Activated CD8-positive, alpha-beta T cell treated with anti-CD3 and anti-CD28 coated beads for 36 hours (primary cell): ENCODE data around the gene LRRC40. TPM values are rescaled to one million over a fixed set of nuclear protein-coding genes. Genes with fewer than 3 reads are reported as not detected.
"Not testable (repeated sequence)": the region's sequence is repeated elsewhere in the genome, so short reads cannot be mapped to it uniquely, and the experiment has no call there.

Experiments
- ATAC-seq: fragments of 200-7000 bp; cut with Tn5 transposase; one replicate; pipeline ENCODE4 v1.10.0; 2021; ENCODE audit warnings: mild to moderate bottlenecking, moderate library complexity
- CTCF ChIA-PET: fragments of 350-600 bp; sonication (Branson Sonifier 250); formaldehyde crosslinking; loops from one replicate; lab custom pipeline; 2021; ENCODE audit warnings: antibody characterized with exemption; lab: Charles Lee
- POLR2A ChIA-PET: fragments of 350-600 bp; sonication (Branson Sonifier 250); formaldehyde crosslinking; loops from one replicate; lab custom pipeline; 2021; ENCODE audit warnings: antibody characterized with exemption; lab: Charles Lee
- DNase-seq: peaks from one replicate; pipeline ENCODE4 v3.0.0-alpha.2; 2020
- H3K27ac Mint-ChIP-seq: one replicate; pipeline ENCODE4 v1.8.0; 2021; ENCODE audit warnings: mild to moderate bottlenecking, mixed read lengths
- H3K27me3 Mint-ChIP-seq: one replicate; pipeline ENCODE4 v1.8.0; 2021; ENCODE audit warnings: mixed read lengths
- H3K36me3 Mint-ChIP-seq: one replicate; pipeline ENCODE4 v1.8.0; 2021; ENCODE audit warnings: low read depth, mixed read lengths
- H3K4me1 Mint-ChIP-seq: one replicate; pipeline ENCODE4 v1.8.0; 2021; ENCODE audit warnings: low read depth, mixed read lengths
- H3K4me3 Mint-ChIP-seq: one replicate; pipeline ENCODE4 v1.8.0; 2021; ENCODE audit warnings: mild to moderate bottlenecking, moderate library complexity, mixed read lengths
- H3K9me3 Mint-ChIP-seq: one replicate; pipeline ENCODE4 v1.8.0; 2021; ENCODE audit warnings: mixed read lengths
- intact Hi-C: fragments of 100-400 bp; cut with micrococcal nuclease; formaldehyde crosslinking; loops from one replicate; pipeline ENCODE4 v1.10.0; 2022
- total RNA-seq, 2 experiments: library from RNA; stranded (reverse); gene quantifications; one replicate each; pipeline ENCODE4 v1.2.3, GENCODE V29; 2021
- TF ChIP-seq, protein P1 (sequence below): fragments of 200-600 bp; IDR thresholded peaks from one replicate; pipeline ENCODE4 v1.8.0; 2022; ENCODE audit warnings: antibody characterized with exemption, mild to moderate bottlenecking

The LRRC40 gene
- total RNA-seq, 2 experiments from 2014 or later = 20.9 to 21.0 TPM

DNA sequence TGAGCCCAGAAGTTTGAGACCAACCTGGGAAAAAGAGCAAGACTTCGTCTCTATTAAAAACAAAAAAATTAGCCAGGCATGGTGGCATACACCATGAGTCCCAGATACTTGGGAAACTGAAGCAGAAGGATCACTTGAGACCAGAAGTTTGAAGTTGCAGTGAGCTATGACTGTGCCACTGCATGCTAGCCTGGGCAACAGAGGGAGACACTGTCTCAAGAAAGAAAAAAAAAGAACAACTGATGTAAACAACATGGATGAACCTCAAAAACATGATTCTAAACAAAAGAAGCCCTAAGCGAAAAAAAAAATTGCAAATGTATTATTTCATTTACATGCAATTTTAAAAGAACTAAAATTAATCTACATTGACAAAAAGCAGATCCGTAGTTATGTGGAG, 9.0 kb downstream of the LRRC40 start:
- no peak for DNase-seq
- intact Hi-C loops = no loop called here
- POLR2A ChIA-PET = no interaction called here
- Mint-ChIP-seq H3K27ac (no peak overlapping the region), H3K4me3 (no peak overlapping the region), H3K9me3 (peaks cover 5% of the 10 kb centered on the region), H3K4me1 (peaks cover 9% of the 10 kb centered on the region), H3K27me3 (no peaks in the 10 kb centered on the region), H3K36me3 (peaks cover 7% of the 10 kb centered on the region)
- TF ChIP-seq, protein P1, sequence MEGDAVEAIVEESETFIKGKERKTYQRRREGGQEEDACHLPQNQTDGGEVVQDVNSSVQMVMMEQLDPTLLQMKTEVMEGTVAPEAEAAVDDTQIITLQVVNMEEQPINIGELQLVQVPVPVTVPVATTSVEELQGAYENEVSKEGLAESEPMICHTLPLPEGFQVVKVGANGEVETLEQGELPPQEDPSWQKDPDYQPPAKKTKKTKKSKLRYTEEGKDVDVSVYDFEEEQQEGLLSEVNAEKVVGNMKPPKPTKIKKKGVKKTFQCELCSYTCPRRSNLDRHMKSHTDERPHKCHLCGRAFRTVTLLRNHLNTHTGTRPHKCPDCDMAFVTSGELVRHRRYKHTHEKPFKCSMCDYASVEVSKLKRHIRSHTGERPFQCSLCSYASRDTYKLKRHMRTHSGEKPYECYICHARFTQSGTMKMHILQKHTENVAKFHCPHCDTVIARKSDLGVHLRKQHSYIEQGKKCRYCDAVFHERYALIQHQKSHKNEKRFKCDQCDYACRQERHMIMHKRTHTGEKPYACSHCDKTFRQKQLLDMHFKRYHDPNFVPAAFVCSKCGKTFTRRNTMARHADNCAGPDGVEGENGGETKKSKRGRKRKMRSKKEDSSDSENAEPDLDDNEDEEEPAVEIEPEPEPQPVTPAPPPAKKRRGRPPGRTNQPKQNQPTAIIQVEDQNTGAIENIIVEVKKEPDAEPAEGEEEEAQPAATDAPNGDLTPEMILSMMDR = no peak
- CTCF ChIA-PET = no interaction called here
- ATAC-seq = no peak

DNA sequence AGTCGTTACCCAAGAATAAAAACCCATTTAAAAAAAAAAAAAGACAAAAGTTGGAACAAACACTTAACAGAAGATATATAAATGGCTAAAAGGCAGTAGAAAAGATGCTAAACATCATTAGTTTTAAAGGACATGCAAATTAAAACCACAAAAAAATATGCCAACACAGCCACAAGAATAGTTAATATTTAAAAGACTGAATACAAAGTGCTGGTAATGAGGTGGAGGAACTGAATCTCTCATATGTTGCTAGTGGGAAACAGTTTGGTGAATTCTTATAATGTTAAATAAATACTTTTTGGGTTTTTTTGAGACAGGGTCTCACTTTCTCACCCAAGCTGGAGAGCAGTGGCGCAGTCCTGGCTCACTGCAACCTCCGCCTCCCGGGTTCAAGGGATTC, 10.0 kb downstream of the LRRC40 start:
- Mint-ChIP-seq H3K4me1 (peaks cover 11% of the 10 kb centered on the region), H3K27me3 (no peaks in the 10 kb centered on the region), H3K9me3 (peaks cover 5% of the 10 kb centered on the region), H3K27ac (no peak overlapping the region), H3K36me3 (peaks cover 7% of the 10 kb centered on the region), H3K4me3 (no peak overlapping the region)
- intact Hi-C loops = no loop called here
- ChIA-PET CTCF (no interaction called here), POLR2A (no interaction called here)
- DNase-seq = no peak
- ATAC-seq = no peak
- TF ChIP-seq, protein P1 = no peak

DNA sequence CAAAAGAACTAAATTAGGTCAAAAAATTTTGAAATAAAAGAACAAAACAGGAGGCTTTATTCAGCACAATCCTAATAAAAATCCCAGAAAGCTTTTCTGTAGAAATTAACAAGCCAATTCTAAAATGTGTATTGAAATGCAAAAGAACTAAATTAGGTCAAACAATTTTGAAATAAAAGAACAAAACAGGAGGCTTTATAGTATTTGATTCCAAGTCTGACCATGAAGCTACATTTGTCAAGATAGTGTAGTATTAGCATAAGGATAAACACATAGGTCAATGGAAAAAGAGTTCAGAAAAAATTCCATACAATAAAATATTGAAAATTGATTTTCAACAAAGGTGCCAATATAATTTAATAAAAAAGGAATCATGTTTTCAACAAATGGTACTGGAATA, 10.8 kb downstream of the LRRC40 start:
- Mint-ChIP-seq H3K4me3 (no peak overlapping the region), H3K27me3 (no peaks in the 10 kb centered on the region), H3K36me3 (peaks cover 7% of the 10 kb centered on the region), H3K4me1 (peaks cover 16% of the 10 kb centered on the region), H3K27ac (no peak overlapping the region), H3K9me3 (peaks cover 5% of the 10 kb centered on the region)
- ATAC-seq (no peak), DNase-seq (no peak)
- intact Hi-C loops = no loop called here
- TF ChIP-seq, protein P1 = no peak
- ChIA-PET POLR2A (no interaction called here), CTCF (no interaction called here)

DNA sequence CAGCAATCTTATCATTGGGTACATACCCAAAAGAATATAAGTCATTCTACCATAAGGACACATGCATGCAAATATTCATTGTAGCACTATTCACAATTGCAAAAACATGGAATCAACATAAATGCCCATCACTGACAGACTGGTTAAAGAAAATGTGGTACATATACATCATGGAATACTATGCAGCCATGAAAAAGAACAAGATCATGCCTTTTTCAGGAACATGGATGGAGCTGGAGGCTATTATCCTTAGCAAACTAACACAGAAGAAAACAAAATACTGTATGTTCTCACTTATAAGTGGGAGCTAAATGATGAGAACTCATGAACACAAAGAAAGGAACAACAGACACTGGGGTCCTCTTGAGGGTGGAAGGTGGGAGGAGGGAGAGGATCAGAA, 12.9 kb downstream of the LRRC40 start:
- intact Hi-C loops, DNase-seq, H3K36me3 Mint-ChIP-seq, CTCF ChIA-PET, ATAC-seq, H3K27ac Mint-ChIP-seq, H3K27me3 Mint-ChIP-seq, H3K9me3 Mint-ChIP-seq, H3K4me3 Mint-ChIP-seq: not testable (repeated sequence)
- POLR2A ChIA-PET = interaction anchor here (0.6 to 1.1 kb wide), 2 partner anchors 10 to 18 kb away, joined by 3 to 4 read pairs; no protein-coding TSS in a partner anchor
- H3K4me1 Mint-ChIP-seq = peaks cover 13% of the 10 kb centered on the region

DNA sequence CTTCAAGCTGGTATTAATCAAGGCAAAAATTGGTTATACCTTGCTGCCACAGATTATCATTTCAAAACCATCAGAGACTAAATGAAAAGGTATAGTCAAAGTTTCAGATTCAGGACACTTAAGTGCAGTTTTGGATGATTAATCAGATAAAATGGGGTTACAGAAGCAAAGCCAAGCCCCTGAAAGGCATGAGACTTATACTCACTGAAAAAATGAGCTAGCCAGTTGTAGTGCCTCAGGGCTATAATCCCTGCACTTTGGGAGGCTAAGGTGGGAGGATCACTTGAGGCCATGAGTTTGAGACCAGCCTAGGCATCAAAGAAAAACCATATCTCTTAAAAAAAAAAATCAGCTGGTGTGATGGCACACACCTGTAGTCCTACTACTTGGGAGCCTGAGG, 15.2 kb downstream of the LRRC40 start:
- no peak for ATAC-seq
- Mint-ChIP-seq H3K27ac (no peak overlapping the region), H3K36me3 (peaks cover 7% of the 10 kb centered on the region), H3K4me1 (peaks cover 13% of the 10 kb centered on the region), H3K27me3 (no peaks in the 10 kb centered on the region), H3K4me3 (no peak overlapping the region), H3K9me3 (peaks cover 5% of the 10 kb centered on the region)
- no peak for DNase-seq
- CTCF ChIA-PET = interaction anchor here (0.7 to 1.2 kb wide), 3 partner anchors 48 to 449 kb away, joined by 3 read pairs; no protein-coding TSS in a partner anchor
- TF ChIP-seq, protein P1 = no peak
- intact Hi-C loops = no loop called here
- POLR2A ChIA-PET = no interaction called here

DNA sequence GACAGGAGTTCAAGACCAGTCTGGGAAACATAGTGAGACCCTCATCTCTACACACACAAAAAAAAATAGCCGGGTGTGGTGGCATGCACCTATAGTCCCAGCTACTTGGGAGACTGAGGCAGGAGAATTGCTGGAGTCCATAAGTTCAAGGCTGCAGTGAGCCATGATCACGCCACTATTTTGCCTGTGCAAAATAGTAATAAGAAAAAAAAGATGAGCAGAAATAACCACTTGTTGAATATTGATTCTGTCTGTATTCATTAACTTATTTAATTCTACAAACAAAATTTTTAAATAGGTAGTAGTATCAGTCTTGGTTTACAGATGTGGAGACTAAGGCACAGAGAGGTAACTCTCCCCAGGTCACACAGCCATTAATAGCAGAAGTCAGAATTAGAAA, 16.9 kb downstream of the LRRC40 start:
- H3K27me3 Mint-ChIP-seq = no peaks in the 10 kb centered on the region
- intact Hi-C loops = no loop called here
- ChIA-PET CTCF (interaction anchor here (0.7 kb wide), 1 partner anchor 10 kb away, joined by 3 read pairs; no protein-coding TSS in a partner anchor), POLR2A (no interaction called here)
- DNase-seq = no peak
- peaks cover 10% of the 10 kb centered on the region for H3K36me3 Mint-ChIP-seq
- no peak for ATAC-seq
- no peak overlapping the region for H3K27ac Mint-ChIP-seq
- peaks cover 13% of the 10 kb centered on the region for H3K4me1 Mint-ChIP-seq
- TF ChIP-seq, protein P1 = no peak
- H3K4me3 Mint-ChIP-seq = no peak overlapping the region
- peaks cover 5% of the 10 kb centered on the region for H3K9me3 Mint-ChIP-seq

DNA sequence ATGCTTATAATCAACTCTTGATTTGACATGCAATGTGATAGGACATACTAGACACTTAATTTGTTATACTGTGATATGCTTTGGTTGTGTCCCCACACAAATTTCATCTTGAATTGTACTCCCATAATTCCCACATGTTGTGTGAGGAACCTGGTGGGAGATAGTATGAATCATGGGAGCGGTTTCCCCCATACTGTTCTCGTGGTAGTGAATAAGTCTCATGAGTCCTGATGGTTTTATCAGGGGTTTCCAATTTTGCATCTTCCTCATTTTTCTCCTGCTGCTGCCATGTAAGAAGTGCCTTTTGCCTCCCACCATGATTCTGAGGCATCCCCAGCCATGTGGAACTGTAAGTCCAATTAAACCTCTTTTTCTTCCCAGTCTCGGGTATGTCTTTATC, 20.2 kb downstream of the LRRC40 start:
- H3K4me1 Mint-ChIP-seq, POLR2A ChIA-PET, H3K4me3 Mint-ChIP-seq, CTCF ChIA-PET, ATAC-seq, H3K9me3 Mint-ChIP-seq, H3K27me3 Mint-ChIP-seq, H3K27ac Mint-ChIP-seq, intact Hi-C loops, DNase-seq, H3K36me3 Mint-ChIP-seq: not testable (repeated sequence)
